ENCODE data around the gene MREG. TPM values are rescaled to one million over a fixed set of nuclear protein-coding genes. Genes with fewer than 3 reads are reported as not detected.
"Not testable (repeated sequence)": the region's sequence is repeated elsewhere in the genome, so short reads cannot be mapped to it uniquely, and the experiment has no call there.

MREG gene
- total RNA-seq, 1 donor from 2014 or later = 48.4 TPM

DNA sequence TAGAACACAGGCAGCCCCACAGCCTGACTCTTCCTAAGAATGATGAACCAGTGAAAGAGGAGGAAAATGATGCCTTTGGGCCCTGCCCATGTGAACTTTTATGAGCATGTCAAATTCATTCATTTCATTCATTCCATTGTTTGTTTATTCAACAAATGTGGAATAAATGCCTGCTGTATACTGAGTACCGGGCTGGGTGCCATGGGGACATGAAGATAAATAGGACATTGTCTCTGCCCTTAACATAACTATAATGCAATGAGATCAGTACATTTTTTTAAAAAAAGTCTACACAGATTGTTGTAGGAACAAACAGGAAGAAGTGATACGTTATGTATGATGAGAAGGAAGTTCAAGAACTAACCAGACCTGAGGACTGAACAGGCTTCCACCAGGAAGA is 14.7 kb downstream of the MREG start:
- Mint-ChIP-seq H3K27ac (ENCODE audit: unreplicated experiment) (no peak overlapping the region), H3K4me1 (ENCODE audit: low read depth, unreplicated experiment) (peaks cover 37% of the 10 kb centered on the region)

DNA sequence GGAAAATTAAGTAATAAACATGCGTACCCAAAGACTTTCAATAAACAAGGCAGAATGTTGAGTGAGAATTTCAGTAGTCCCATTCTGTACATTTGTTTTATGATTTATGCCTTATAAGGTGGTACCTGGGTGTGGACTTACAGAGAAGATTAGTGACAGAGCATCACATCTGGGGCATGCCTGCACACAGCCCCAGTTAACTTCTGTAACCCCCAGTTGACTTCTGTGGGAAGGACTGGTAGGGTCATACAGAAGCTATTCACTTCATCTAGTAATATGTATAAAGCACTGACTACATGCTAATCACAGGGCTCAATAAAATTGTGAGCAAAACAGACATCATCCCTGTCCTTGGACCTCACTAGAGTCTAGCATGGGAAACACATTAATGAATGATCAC is 16.1 kb downstream of the MREG start:
- TF ChIP-seq, protein P1, sequence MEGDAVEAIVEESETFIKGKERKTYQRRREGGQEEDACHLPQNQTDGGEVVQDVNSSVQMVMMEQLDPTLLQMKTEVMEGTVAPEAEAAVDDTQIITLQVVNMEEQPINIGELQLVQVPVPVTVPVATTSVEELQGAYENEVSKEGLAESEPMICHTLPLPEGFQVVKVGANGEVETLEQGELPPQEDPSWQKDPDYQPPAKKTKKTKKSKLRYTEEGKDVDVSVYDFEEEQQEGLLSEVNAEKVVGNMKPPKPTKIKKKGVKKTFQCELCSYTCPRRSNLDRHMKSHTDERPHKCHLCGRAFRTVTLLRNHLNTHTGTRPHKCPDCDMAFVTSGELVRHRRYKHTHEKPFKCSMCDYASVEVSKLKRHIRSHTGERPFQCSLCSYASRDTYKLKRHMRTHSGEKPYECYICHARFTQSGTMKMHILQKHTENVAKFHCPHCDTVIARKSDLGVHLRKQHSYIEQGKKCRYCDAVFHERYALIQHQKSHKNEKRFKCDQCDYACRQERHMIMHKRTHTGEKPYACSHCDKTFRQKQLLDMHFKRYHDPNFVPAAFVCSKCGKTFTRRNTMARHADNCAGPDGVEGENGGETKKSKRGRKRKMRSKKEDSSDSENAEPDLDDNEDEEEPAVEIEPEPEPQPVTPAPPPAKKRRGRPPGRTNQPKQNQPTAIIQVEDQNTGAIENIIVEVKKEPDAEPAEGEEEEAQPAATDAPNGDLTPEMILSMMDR (IDR thresholded peaks at IDR 0.05; ENCODE audit: partially characterized antibody, unreplicated experiment) = no peak
- peaks cover 3% of the 10 kb centered on the region for H3K9me3 Mint-ChIP-seq (ENCODE audit: unreplicated experiment)
- no peak for DNase-seq
- peaks cover 23% of the 10 kb centered on the region for H3K4me1 Mint-ChIP-seq (ENCODE audit: low read depth, unreplicated experiment)
- peaks cover 3% of the 10 kb centered on the region for H3K27me3 Mint-ChIP-seq (ENCODE audit: unreplicated experiment)
- peaks cover 25% of the 10 kb centered on the region for H3K36me3 Mint-ChIP-seq (ENCODE audit: unreplicated experiment)
- H3K27ac Mint-ChIP-seq (ENCODE audit: unreplicated experiment) = no peak overlapping the region
- H3K4me3 Mint-ChIP-seq (ENCODE audit: unreplicated experiment) = no peak overlapping the region

More for the DNA sequence above, 14.7 kb downstream of the MREG start:
- DNase-seq = no peak
- Mint-ChIP-seq H3K27me3 (ENCODE audit: unreplicated experiment) (peaks cover 5% of the 10 kb centered on the region), H3K4me3 (ENCODE audit: unreplicated experiment) (no peak overlapping the region), H3K36me3 (ENCODE audit: unreplicated experiment) (peaks cover 11% of the 10 kb centered on the region), H3K9me3 (ENCODE audit: unreplicated experiment) (peaks cover 5% of the 10 kb centered on the region)
- TF ChIP-seq, protein P1 (IDR thresholded peaks at IDR 0.05; ENCODE audit: partially characterized antibody, unreplicated experiment) = no peak

DNA sequence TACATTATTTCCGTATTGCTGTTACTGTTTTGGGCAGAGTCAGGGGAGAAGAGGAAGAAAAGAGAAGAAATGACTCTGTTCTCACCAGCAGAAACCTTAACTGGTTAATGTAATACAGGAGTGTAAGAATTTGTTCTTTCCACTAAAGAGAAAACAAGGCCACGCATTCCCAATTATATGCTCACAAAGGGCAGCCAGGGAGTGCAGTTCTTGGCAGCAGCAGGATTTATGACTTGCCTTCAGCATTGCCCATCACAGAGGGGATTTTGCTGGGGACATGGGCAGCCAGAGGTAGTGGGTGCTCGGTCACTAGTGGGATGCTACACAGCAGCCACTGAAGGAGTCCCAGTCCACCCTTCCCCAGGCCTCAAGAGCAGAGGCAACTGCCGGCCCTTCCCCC is 18.4 kb downstream of the MREG start:
- DNase-seq = no peak
- Mint-ChIP-seq H3K36me3 (ENCODE audit: unreplicated experiment) (peaks cover 48% of the 10 kb centered on the region), H3K9me3 (ENCODE audit: unreplicated experiment) (peaks cover 15% of the 10 kb centered on the region), H3K27me3 (ENCODE audit: unreplicated experiment) (peaks cover 2% of the 10 kb centered on the region), H3K4me3 (ENCODE audit: unreplicated experiment) (no peak overlapping the region), H3K27ac (ENCODE audit: unreplicated experiment) (peak overlapping the region; percentile 45), H3K4me1 (ENCODE audit: low read depth, unreplicated experiment) (peaks cover 20% of the 10 kb centered on the region)
- TF ChIP-seq, protein P1 (IDR thresholded peaks at IDR 0.05; ENCODE audit: partially characterized antibody, unreplicated experiment) = no peak

DNA sequence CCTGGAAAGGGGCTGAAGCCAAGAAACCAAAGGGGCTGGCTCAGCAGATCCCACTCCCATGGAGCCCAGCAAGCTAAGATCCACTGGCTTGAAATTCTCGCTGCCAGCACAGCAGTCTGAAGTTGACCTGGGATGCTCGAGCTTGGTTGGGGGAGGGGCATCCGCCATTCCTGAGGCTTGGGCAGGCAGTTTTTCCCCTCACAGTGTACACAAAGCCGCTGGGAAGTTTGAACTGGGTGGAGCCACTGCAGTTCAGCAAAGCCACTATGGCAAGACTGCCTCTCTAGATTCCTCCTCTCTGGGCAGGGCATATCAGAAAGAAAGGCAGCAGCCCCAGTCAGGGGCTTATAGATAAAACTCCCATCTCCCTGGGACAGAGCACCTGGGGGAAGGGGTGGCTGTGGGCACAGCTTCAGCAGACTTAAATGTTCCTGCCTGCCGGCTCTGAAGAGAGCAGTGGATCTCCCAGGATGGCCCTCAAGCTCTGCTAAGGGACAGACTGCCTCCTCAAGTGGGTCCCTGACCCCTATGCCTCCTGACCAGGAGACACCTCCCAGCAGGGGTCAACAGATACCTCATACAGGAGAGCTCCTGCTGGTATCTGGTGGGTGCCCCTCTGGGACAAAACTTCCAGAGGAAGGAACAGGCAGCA is 24.7 kb downstream of the MREG start:
- Mint-ChIP-seq H3K27me3 (ENCODE audit: unreplicated experiment) (peaks cover 13% of the 10 kb centered on the region), H3K9me3 (ENCODE audit: unreplicated experiment) (peaks cover 41% of the 10 kb centered on the region), H3K36me3 (ENCODE audit: unreplicated experiment) (peaks cover 86% of the 10 kb centered on the region)
- not testable (repeated sequence) for H3K4me3 Mint-ChIP-seq (ENCODE audit: unreplicated experiment); H3K27ac Mint-ChIP-seq (ENCODE audit: unreplicated experiment); DNase-seq; H3K4me1 Mint-ChIP-seq (ENCODE audit: low read depth, unreplicated experiment)

DNA sequence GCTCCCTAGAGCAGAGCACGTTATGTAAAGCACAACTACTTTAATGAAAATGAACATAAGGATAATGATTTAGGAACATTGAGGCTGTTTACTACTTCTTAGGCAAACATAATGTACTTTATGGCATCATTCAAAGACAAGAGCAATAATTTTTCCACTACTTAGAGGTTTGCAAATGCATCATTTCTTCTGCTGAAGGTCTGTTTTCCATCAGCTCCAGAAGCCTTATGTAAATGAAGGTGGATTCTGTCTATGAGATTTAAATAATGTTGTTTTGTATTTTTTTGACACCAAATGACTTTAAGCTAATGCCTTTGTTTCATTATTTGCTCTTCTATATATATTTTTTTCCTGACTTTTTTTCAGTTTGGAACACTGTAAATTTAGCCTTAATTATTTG is 28.1 kb downstream of the MREG start:
- H3K4me1 Mint-ChIP-seq (ENCODE audit: low read depth, unreplicated experiment) = peaks cover 14% of the 10 kb centered on the region
- peak overlapping the region; percentile 19 for H3K4me3 Mint-ChIP-seq (ENCODE audit: unreplicated experiment)
- TF ChIP-seq, protein P1 (IDR thresholded peaks at IDR 0.05; ENCODE audit: partially characterized antibody, unreplicated experiment) = no peak
- peaks cover 55% of the 10 kb centered on the region for H3K36me3 Mint-ChIP-seq (ENCODE audit: unreplicated experiment)
- peaks cover 34% of the 10 kb centered on the region for H3K9me3 Mint-ChIP-seq (ENCODE audit: unreplicated experiment)
- no peak for DNase-seq
- no peak overlapping the region for H3K27ac Mint-ChIP-seq (ENCODE audit: unreplicated experiment)
- peaks cover 14% of the 10 kb centered on the region for H3K27me3 Mint-ChIP-seq (ENCODE audit: unreplicated experiment)

Measured in glutamatergic neuron (in vitro differentiated cells).